Measurements from ENCODE around the gene GPR32.
"Not testable (repeated sequence)": the region's sequence is repeated elsewhere in the genome, so short reads cannot be mapped to it uniquely, and the experiment has no call there.

The GPR32 gene, protein sequence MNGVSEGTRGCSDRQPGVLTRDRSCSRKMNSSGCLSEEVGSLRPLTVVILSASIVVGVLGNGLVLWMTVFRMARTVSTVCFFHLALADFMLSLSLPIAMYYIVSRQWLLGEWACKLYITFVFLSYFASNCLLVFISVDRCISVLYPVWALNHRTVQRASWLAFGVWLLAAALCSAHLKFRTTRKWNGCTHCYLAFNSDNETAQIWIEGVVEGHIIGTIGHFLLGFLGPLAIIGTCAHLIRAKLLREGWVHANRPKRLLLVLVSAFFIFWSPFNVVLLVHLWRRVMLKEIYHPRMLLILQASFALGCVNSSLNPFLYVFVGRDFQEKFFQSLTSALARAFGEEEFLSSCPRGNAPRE

GRCh38 chr19:50770164-50770563 is at the start of gene GPR32:
GPR32 (plus strand) TSS chr19:50770464; CDS start chr19:50770601, 137 bp downstream.
- H3K4me3 ChIP-seq (ENCODE audit: low read length): not testable (repeated sequence)

DNA sequence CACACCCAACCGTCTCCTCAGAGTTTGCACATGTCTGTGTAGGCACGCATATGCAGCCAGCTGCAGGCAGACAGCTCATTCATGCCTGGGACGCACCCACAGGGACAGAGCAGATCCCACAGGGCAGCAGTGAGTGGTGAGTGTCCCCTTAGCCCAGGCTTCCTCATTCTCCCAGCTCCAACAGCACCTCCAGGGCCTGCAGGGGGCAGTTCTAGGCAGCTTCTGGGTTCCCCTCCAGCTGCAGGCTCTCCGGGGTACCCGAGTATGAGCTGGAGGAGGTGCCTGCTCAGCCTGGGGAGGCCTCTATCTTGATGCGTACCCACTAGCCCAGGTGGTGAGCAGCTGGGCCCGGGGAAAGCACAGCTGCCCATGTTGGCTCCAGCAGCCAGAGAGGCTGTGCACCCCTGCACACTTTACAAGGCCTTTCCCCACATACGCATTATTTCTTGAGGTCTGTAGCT is 49.3 kb upstream of the GPR32 start:
- TF ChIP-seq ZNF274 (IDR thresholded peaks at IDR 0.05; ENCODE audit: low read depth, low read length): no peak
- H3K4me3 ChIP-seq (ENCODE audit: low read length): no peak overlapping the region

DNA sequence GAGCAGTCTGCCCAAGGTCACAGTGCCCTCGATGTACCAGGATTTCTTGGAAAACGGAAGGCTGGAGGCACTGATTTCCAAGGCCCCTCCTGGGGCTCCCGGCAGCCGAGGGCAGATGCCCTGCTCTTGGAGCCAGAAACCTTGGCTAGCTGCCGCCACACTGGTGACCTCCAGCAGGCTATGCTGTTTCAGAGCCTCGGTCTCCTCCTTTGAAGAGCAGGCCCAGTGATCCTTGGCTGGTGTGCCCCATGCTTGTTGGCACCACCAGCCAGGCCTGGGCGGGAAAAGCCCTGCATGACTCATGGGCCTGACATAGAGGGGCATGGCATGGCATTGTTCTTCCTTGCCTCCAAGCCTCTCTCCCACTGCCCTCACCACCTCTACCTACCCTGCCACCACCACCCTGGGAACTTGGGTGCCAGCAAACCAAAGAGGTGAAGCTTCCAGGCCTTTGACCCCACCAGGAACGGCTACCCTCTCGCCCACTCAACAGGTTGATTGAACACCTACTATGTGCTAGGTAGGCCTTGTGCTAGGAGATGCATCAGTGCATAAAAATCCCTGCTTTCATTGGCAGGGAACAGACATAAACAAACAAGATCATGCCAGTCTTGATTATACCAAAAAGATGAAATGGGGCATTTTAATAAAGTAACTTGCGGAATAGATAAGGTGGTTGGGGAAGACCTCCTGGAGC is 48.7 kb upstream of the GPR32 start:
- TF ChIP-seq ZNF274 (IDR thresholded peaks at IDR 0.05; ENCODE audit: low read depth, low read length): no peak
- no peak overlapping the region for H3K4me3 ChIP-seq (ENCODE audit: low read length)

GRCh38 chr19:50722201-50723013 is 47.9 kb upstream of the GPR32 start:
- TF ChIP-seq ZNF274 (IDR thresholded peaks at IDR 0.05; ENCODE audit: low read depth, low read length): no peak
- H3K4me3 ChIP-seq (ENCODE audit: low read length): no peak overlapping the region

DNA sequence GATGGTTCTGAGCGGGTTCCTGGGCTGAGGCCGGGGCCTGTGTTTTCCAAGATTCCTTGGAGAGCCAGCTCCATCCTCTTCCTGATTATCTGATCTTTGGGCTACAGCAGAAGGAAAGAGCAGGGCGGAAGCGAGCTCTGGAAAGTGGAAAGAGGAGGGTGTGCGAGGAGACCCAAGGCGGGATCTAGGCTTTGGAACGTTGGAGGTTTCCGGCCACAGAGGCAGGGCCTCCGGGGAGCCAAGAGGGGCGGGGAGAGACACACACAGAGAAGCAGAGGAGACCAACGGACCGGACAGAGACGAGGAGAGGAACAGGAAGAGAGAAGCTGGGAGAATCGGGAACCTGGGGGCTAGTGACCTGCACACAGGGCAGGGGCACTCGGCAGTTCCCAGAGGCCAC is 47.2 kb upstream of the GPR32 start, which contains the start of gene CLEC11A:
Gene CLEC11A (plus strand): TSS at position 296 of the 400 bp plus-strand sequence. CDS start 162 bp downstream, outside the sequence.
- TF ChIP-seq ZNF274 (IDR thresholded peaks at IDR 0.05; ENCODE audit: low read depth, low read length): no peak
- no peak within 1 kb of the TSS; the same call in 1 of the 2 replicates for H3K4me3 ChIP-seq (ENCODE audit: low read length)

- H3K4me3 ChIP-seq (ENCODE audit: low read length): peak overlapping the region; percentile 48; the same call in 1 of the 2 replicates
- TF ChIP-seq ZNF274 (IDR thresholded peaks at IDR 0.05; ENCODE audit: low read depth, low read length): no peak
These were observed 46.3 kb upstream of the GPR32 start for GRCh38 chr19:50723735-50724521.

DNA sequence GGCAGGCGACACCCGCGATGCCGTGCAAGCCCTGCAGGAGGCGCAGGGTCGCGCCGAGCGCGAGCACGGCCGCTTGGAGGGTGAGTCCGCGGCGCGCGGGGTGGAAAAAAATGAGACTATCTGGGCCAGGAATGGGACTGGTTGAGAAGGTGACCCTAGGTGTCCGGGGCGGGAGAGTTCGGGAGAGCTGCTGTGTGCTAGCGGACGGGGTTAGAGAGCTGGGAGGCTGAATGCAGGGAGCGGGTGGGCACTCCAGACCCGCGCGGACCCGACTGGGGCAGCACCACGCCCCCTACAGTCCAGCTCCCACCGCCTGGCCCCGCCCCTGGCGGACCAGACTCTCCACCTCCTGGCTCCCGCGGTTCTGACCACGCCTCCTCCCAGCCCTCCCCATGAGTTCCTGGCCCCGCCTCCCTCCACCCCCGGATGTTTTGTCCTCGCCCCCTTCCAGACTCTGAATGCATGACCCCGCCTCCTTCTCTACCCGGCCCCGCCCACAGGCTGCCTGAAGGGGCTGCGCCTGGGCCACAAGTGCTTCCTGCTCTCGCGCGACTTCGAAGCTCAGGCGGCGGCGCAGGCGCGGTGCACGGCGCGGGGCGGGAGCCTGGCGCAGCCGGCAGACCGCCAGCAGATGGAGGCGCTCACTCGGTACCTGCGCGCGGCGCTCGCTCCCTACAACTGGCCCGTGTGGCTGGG is 45.6 kb upstream of the GPR32 start:
- peak overlapping the region; percentile 48 for H3K4me3 ChIP-seq (ENCODE audit: low read length)
- TF ChIP-seq ZNF274 (IDR thresholded peaks at IDR 0.05; ENCODE audit: low read depth, low read length): no peak

DNA sequence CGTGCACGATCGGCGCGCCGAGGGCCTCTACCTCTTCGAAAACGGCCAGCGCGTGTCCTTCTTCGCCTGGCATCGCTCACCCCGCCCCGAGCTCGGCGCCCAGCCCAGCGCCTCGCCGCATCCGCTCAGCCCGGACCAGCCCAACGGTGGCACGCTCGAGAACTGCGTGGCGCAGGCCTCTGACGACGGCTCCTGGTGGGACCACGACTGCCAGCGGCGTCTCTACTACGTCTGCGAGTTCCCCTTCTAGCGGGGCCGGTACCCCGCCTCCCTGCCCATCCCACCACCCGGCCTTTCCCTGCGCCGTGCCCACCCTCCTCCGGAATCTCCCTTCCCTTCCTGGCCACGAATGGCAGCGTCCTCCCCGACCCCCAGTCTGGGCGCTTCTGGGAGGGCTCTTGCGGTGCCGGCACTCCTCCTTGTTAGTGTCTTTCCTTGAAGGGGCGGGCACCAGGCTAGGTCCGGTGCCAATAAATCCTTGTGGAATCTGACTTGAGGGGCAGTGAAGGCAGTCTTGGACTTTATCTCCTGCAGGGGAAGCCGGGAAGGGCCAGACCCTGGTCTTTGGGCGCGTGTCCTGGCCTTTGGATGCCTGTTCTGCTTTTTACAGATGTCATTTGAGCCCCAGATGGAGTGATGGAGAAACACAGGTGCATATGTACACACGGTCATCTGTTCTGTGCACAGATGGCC is 44.9 kb upstream of the GPR32 start:
- TF ChIP-seq ZNF274 (IDR thresholded peaks at IDR 0.05; ENCODE audit: low read depth, low read length): no peak
- peak overlapping the region; percentile 44 for H3K4me3 ChIP-seq (ENCODE audit: low read length)

DNA sequence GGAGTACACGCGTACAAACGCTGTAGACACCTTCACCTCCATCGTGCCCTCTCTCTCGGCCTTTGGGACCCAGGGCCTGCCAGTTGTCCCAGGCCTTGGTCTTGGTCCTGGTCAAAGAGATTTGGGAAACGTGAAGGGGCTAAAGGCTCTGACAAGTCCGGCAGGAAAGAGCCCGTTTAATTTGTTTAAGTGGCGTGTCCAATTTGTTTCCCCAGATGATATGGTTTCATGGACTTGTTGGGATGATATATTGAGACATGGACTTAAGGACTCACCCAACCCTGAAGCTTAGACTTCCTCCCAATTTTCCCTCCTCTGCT is 44.4 kb upstream of the GPR32 start:
- no peak for TF ChIP-seq ZNF274 (IDR thresholded peaks at IDR 0.05; ENCODE audit: low read depth, low read length)
- H3K4me3 ChIP-seq (ENCODE audit: low read length): no peak overlapping the region; the same call in 1 of the 2 replicates

DNA sequence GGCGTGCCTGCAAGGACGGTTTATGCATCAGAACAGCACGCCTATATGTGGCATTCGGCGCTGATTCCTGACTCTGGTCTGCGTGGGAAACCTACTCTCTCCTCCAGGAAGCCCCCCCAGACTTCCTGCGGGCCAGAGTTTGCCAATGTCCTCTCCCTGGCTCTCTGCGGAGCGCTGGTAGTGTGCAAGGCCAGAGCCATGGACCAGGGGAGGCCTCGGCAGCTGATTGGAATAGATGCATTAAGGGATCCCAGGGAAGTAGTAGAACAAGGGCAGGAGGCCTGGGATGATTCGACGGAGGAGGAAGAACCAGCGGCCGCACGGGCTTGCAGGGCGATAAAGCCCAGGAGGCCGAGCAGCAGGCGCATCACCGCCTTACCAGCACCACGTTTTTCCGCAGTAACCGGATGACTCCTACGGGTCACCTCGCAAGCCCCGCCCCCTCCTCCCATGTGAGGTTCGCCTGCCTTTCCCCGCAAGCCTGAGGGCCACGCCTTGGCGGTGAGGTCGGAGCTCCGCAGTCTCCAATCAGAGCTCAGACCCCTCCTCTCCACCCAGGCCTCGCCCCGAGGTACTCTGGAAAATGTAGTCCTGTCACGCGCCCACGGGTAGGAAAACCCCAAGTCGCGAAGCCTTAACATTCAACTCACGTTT is 42.1 kb upstream of the GPR32 start:
- no peak for TF ChIP-seq ZNF274 (IDR thresholded peaks at IDR 0.05; ENCODE audit: low read depth, low read length)
- H3K4me3 ChIP-seq (ENCODE audit: low read length): no peak overlapping the region

DNA sequence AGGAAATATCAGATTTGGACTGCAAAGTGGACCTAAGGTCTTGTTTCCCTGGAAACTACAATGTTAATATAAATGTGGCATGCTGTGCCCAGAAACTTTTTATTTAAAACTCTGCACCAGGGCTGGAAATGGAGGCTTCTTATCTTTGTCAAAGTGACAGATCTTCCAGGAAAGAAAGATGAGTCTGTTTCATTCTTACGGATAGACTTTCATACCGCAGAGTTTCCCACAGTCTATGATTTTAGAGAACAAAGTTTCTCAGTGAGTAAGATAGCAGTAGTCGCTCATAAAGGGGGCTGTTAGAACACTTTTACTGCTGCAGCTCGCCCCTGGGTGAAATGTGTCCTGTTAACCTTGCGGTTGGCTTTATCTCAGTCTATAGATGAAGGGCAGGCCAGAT is 40.4 kb upstream of the GPR32 start:
- H3K4me3 ChIP-seq (ENCODE audit: low read length): no peak overlapping the region
- TF ChIP-seq ZNF274 (IDR thresholded peaks at IDR 0.05; ENCODE audit: low read depth, low read length): no peak

GRCh38 chr19:50735869-50736268 is 34.4 kb upstream of the GPR32 start:
- TF ChIP-seq ZNF274 (IDR thresholded peaks at IDR 0.05; ENCODE audit: low read depth, low read length): no peak
- H3K4me3 ChIP-seq (ENCODE audit: low read length): no peak overlapping the region

All from GM08714 (cell line).